NCI-H2227 treated with DMSO at 0.1 percent for 48 hours (cell line): ENCODE measurements around the gene GRPEL1.
"Not testable (repeated sequence)": the region's sequence is repeated elsewhere in the genome, so short reads cannot be mapped to it uniquely, and the experiment has no call there.

ENCODE experiments used
- DNase-seq: peaks from one replicate; lab custom pipeline; 2025; lab: John Stamatoyannopoulos, UW

GRPEL1 gene

GRCh38 chr4:7092026-7092425, 24.2 kb upstream of the GRPEL1 start:
- DNase-seq, result no peak

- no peak for DNase-seq
Observed at GRCh38 chr4:7089213-7089986, 21.5 kb upstream of the GRPEL1 start.

GRCh38 chr4:7087036-7087435, 19.2 kb upstream of the GRPEL1 start:
- no peak for DNase-seq

- DNase-seq, result no peak
Observed at GRCh38 chr4:7086384-7086783, 18.5 kb upstream of the GRPEL1 start.

GRCh38 chr4:7084564-7084961, 16.7 kb upstream of the GRPEL1 start:
- not testable (repeated sequence) for DNase-seq

- no peak for DNase-seq
Observed at GRCh38 chr4:7083597-7084563, 16.0 kb upstream of the GRPEL1 start.

GRCh38 chr4:7079909-7080308, 12.0 kb upstream of the GRPEL1 start:
- DNase-seq, result not testable (repeated sequence)

- not testable (repeated sequence) for DNase-seq
Observed at GRCh38 chr4:7079483-7079882, 11.6 kb upstream of the GRPEL1 start.

- no peak for DNase-seq
Observed at GRCh38 chr4:7078025-7078424, 10.2 kb upstream of the GRPEL1 start.

GRCh38 chr4:7077371-7077770, 9.5 kb upstream of the GRPEL1 start:
- no peak for DNase-seq

GRCh38 chr4:7076696-7077082, 8.8 kb upstream of the GRPEL1 start:
- DNase-seq, result no peak

GRCh38 chr4:7075962-7076695, 8.3 kb upstream of the GRPEL1 start:
- DNase-seq, result no peak

GRCh38 chr4:7074426-7074825, 6.6 kb upstream of the GRPEL1 start:
- no peak for DNase-seq

GRCh38 chr4:7073526-7074390, 5.9 kb upstream of the GRPEL1 start:
- DNase-seq, result peak; percentile 44

- DNase-seq, result no peak
Observed at GRCh38 chr4:7073059-7073458, 5.2 kb upstream of the GRPEL1 start.

GRCh38 chr4:7070729-7071511, 3.1 kb upstream of the GRPEL1 start:
- DNase-seq, result peak; percentile 4

GRCh38 chr4:7068883-7069282, 1.0 kb upstream of the GRPEL1 start:
- DNase-seq, result no peak

GRCh38 chr4:7068279-7068842, 497 bp upstream of the GRPEL1 start:
- DNase-seq, result no peak

- no peak for DNase-seq
Observed at GRCh38 chr4:7067126-7067451, 775 bp downstream of the GRPEL1 start.

- DNase-seq, result no peak
Observed at GRCh38 chr4:7066493-7066892, 1.4 kb downstream of the GRPEL1 start.
